ENCODE data around the gene SORBS2.

Gene SORBS2

DNA sequence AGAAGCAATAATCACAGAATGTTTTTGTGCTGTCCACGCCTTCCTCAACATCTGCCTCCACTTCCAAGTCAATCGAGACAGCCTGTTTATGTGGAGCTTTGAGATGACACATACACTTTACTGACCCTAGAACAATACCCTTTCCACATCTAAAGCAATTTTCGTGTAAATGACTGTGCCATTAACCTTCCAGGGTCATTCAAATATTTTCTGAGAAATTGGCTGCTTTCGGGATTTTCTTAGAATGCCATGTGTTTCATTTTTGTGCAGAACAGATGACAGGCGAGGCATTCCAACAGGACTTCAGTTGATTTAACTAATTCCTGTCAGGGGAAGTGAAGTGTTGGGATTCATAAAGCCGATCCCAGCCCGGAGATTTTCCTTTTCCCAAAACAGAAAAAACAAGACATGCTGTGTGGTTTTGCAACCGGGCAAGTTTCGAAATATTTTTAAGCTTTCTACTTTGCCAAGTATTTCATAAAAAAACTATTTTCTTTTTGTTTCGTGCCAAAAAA, 73.9 kb downstream of the SORBS2 start:
- FAIRE-seq: no peak
- no peak for DNase-seq (ENCODE audit: insufficient read length, low spot score)
- TF ChIP-seq POLR2AphosphoS5 (IDR thresholded peaks at IDR 0.05; ENCODE audit: low read depth, low read length): no peak
- TF ChIP-seq POU2F2 (IDR thresholded peaks at IDR 0.05; ENCODE audit: low read depth, low read length): no peak
- no peak for TF ChIP-seq POLR2A (IDR thresholded peaks at IDR 0.05; ENCODE audit: low read depth, low read length)
- TF ChIP-seq PAX5 (IDR thresholded peaks at IDR 0.05; ENCODE audit: insufficient read depth, low read length, severe bottlenecking): no peak
- TF ChIP-seq SPI1 (IDR thresholded peaks at IDR 0.05; ENCODE audit: low read depth, low read length): no peak
- TF ChIP-seq TAF1 (IDR thresholded peaks at IDR 0.05; ENCODE audit: low read depth, low read length): no peak

DNA sequence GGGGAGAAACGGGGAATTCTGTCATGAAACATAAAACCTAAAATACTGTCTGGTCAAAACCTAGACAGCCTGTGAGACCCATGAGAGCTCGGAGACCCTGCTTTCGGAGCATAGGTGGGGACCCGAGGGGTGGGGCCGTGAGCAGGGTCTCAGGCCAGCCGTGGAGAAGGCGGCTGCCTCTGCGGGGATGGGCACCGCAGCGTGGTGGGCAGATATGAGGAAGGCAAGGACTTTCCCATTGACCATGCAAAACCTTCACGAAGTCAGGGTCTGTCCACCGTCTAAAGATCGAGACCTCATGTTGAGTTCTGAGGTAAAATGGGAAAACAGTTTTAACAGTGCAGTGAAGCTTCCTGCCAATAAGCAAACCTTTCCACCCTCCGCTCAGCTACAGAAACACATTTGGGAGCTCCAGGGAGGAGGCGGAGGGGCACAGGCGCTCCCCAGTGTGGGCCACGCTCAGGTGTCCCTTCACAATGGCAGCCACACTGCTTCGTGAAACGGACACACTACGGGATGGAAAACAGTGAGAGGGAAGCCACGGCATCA, 74.4 kb downstream of the SORBS2 start:
- no peak for FAIRE-seq
- no peak for DNase-seq (ENCODE audit: insufficient read length, low spot score)
- no peak for TF ChIP-seq PAX5 (IDR thresholded peaks at IDR 0.05; ENCODE audit: insufficient read depth, low read length, severe bottlenecking)

DNA sequence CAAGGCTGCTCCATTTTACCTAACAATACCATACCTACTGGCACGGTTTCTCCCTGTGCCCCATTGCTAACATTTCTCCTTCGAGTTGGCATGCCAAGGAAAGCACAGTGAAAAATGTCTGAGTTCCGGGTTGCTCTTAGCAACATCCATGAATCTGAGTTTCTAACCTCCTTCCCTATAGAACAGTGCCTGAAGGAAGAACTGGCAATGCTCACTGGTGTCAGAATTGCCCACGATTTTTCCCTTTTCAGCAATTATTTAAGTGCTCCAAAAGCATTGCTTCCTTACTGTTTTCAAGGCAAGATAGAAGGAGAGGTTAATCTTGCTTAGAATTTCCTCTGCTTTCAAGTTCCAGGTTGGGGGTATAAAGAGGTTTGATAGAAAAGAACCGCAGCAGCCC, 75.1 kb downstream of the SORBS2 start:
- no peak for TF ChIP-seq POLR2AphosphoS5 (IDR thresholded peaks at IDR 0.05; ENCODE audit: low read depth, low read length)
- TF ChIP-seq TAF1 (IDR thresholded peaks at IDR 0.05; ENCODE audit: low read depth, low read length): no peak
- no peak for TF ChIP-seq SPI1 (IDR thresholded peaks at IDR 0.05; ENCODE audit: low read depth, low read length)
- TF ChIP-seq POLR2A (IDR thresholded peaks at IDR 0.05; ENCODE audit: low read depth, low read length): no peak
- TF ChIP-seq POU2F2 (IDR thresholded peaks at IDR 0.05; ENCODE audit: low read depth, low read length): no peak
- TF ChIP-seq PAX5 (IDR thresholded peaks at IDR 0.05; ENCODE audit: insufficient read depth, low read length, severe bottlenecking): no peak

DNA sequence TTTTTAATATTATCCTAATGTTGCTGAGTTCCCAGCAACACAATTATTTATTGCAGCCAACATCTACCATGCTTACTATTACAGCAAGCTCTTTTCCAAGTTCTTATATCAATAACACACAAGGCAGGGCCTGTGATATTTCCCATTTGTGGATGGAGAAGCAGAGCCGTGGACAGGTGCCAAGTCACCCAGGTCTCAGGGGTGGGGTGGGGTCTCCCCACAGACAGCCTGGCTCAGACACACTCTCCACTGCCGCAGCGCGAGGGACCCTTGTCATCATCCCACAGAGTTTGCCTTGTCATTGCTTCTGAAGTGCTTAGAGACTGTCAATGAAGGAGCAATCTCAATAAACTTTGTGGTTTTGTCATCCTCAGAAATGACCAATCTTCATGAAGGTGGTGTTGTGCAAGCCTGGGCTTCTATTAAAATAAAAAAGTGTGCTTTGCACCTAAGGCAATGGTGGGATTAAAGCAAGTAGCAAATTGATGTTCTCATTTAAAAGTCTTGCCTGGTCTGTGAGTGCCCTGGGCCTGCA, 76.1 kb downstream of the SORBS2 start:
- TF ChIP-seq POLR2AphosphoS5 (IDR thresholded peaks at IDR 0.05; ENCODE audit: low read depth, low read length): no peak
- TF ChIP-seq TAF1 (IDR thresholded peaks at IDR 0.05; ENCODE audit: low read depth, low read length): no peak
- TF ChIP-seq SPI1 (IDR thresholded peaks at IDR 0.05; ENCODE audit: low read depth, low read length): no peak
- no peak for TF ChIP-seq PAX5 (IDR thresholded peaks at IDR 0.05; ENCODE audit: insufficient read depth, low read length, severe bottlenecking)
- no peak for TF ChIP-seq POU2F2 (IDR thresholded peaks at IDR 0.05; ENCODE audit: low read depth, low read length)
- no peak for TF ChIP-seq POLR2A (IDR thresholded peaks at IDR 0.05; ENCODE audit: low read depth, low read length)
- no peak for DNase-seq (ENCODE audit: insufficient read length, low spot score)
- no peak for FAIRE-seq

More for the DNA sequence above, 75.1 kb downstream of the SORBS2 start:
- no peak for FAIRE-seq
- DNase-seq (ENCODE audit: insufficient read length, low spot score): no peak

DNA sequence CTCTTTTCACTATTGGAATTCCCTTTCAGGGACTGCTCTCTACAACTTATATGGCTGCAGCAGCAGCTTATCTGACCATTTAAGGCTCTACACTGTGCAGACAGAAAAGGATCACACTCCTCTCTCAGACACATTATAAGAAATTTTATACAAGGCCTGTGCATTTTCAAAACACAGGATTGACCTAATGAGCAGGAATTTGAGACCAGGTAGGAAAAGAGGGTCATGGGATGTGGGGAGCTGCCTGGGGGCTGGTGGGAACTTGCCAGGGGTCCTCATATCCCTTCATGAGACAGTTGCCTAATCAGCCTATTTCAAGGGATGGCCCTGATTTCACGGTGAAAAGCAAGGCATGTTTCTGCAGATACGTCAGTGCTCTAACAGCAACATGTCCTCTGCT, 77.1 kb downstream of the SORBS2 start:
- TF ChIP-seq POU2F2 (IDR thresholded peaks at IDR 0.05; ENCODE audit: low read depth, low read length) (no peak), SPI1 (IDR thresholded peaks at IDR 0.05; ENCODE audit: low read depth, low read length) (no peak), POLR2A (IDR thresholded peaks at IDR 0.05; ENCODE audit: low read depth, low read length) (no peak), PAX5 (IDR thresholded peaks at IDR 0.05; ENCODE audit: insufficient read depth, low read length, severe bottlenecking) (no peak), POLR2AphosphoS5 (IDR thresholded peaks at IDR 0.05; ENCODE audit: low read depth, low read length) (no peak), TAF1 (IDR thresholded peaks at IDR 0.05; ENCODE audit: low read depth, low read length) (no peak)
- DNase-seq (ENCODE audit: insufficient read length, low spot score) (no peak), FAIRE-seq (no peak)

DNA sequence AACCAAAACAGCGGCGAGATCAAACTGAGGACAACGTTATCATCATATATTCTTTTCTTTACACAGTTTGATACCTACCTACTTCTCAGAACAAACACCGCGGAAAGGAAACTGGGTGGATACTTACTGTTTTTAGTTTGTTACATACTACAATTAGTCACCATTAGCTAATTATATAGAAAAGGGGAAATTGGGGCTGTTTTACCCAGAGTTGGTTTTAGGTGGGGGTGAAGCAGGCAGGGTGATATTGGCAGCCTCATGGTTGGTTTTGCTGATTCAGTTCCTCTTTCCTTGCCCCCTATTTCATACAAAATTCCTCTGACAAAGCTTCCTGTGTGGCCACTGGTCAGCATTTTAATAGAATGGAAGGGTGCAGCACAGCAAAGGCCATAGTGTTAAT, 77.8 kb downstream of the SORBS2 start:
- FAIRE-seq: no peak
- peak; percentile 20 for DNase-seq (ENCODE audit: insufficient read length, low spot score)

DNA sequence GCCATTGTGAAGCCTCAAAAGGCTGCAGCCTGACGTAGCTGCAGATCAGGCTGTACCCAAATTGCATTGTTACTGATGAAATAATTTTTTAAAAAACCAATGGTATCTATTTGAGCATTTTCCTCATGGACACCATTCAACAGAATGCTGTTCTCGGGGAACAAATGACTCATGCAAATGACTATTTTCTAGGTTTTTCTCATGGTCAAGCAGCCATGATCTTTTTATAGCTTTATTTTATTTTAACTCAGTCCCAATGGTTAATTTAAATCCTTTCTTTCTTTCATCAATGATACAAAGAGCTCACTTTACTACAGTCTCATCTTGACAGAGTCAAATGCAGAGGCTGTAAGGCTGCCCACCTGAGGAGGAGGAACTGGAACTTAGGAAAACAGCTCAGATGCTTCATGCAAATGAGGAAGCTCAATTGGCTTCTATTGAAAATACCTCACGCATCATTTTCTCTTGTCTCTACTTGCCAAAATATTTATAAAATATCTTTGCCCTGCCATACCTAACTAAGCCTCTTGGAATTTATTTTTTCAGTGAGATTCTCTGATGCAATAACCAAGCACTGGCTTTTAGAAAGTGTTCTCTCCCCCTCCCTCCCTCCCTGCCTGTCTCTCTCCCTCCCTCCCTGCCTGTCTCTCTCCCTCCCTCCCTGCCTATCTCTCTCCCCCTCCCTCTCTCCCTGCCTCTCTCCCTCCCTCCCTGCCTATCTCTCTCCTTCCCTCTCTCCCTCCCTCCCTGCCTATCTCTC, 81.0 kb downstream of the SORBS2 start:
- no peak for DNase-seq (ENCODE audit: insufficient read length, low spot score)
- peak; percentile 78 for TF ChIP-seq SPI1 (IDR thresholded peaks at IDR 0.05; ENCODE audit: low read depth, low read length)
- no peak for TF ChIP-seq TAF1 (IDR thresholded peaks at IDR 0.05; ENCODE audit: low read depth, low read length)
- no peak for TF ChIP-seq PAX5 (IDR thresholded peaks at IDR 0.05; ENCODE audit: insufficient read depth, low read length, severe bottlenecking)
- FAIRE-seq: no peak

More for the DNA sequence above, 77.8 kb downstream of the SORBS2 start:
- TF ChIP-seq SPI1 (IDR thresholded peaks at IDR 0.05; ENCODE audit: low read depth, low read length) (peak; percentile 90), POLR2A (IDR thresholded peaks at IDR 0.05; ENCODE audit: low read depth, low read length) (no peak)

DNA sequence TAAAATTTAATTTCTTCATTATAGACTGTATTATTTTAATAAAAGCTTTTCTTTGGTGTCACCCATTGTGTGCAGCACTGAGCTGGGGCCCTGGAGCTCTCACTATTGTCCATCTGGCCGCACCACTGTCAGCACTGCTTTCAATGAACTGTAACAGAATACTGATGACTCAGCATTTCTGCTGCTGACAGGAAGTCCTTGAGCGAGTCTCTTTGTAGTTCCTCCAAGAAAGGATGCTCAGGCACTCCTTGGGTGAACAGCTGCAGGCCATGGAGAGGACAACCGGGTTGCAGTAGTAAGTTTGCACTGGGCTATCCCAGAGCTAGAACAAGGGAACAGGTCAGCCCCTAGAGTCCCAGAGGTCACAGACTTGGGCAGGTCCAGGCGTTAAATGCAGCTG, 81.6 kb downstream of the SORBS2 start:
- FAIRE-seq (no peak), DNase-seq (ENCODE audit: insufficient read length, low spot score) (no peak)
- no peak for TF ChIP-seq POLR2A (IDR thresholded peaks at IDR 0.05; ENCODE audit: low read depth, low read length)
- no peak for TF ChIP-seq POU2F2 (IDR thresholded peaks at IDR 0.05; ENCODE audit: low read depth, low read length)
- no peak for TF ChIP-seq POLR2AphosphoS5 (IDR thresholded peaks at IDR 0.05; ENCODE audit: low read depth, low read length)
- TF ChIP-seq TAF1 (IDR thresholded peaks at IDR 0.05; ENCODE audit: low read depth, low read length): no peak
- TF ChIP-seq PAX5 (IDR thresholded peaks at IDR 0.05; ENCODE audit: insufficient read depth, low read length, severe bottlenecking): no peak
- no peak for TF ChIP-seq SPI1 (IDR thresholded peaks at IDR 0.05; ENCODE audit: low read depth, low read length)

DNA sequence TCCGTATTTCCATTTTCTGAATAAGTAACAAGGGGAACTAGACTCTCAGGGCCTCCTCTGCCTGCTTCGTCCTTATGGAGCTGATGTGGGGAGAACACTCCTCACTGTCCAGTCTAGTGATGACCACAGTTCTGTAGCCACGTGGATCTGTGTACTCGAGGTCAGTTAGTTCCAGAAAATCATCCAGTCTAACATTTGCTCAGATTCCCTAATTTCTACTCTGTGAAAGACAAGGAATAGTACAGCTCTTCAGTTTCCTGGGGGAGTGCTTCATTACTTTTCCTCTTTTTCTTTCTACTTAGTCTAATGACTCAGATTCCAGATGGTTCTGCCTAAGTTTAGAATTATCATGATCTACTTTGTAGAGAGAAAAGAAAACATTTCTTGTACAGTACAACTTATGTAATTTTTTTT, 82.6 kb downstream of the SORBS2 start:
- DNase-seq (ENCODE audit: insufficient read length, low spot score) (no peak), FAIRE-seq (no peak)
- TF ChIP-seq POLR2AphosphoS5 (IDR thresholded peaks at IDR 0.05; ENCODE audit: low read depth, low read length): no peak
- TF ChIP-seq TAF1 (IDR thresholded peaks at IDR 0.05; ENCODE audit: low read depth, low read length): no peak
- no peak for TF ChIP-seq POLR2A (IDR thresholded peaks at IDR 0.05; ENCODE audit: low read depth, low read length)
- no peak for TF ChIP-seq SPI1 (IDR thresholded peaks at IDR 0.05; ENCODE audit: low read depth, low read length)
- no peak for TF ChIP-seq PAX5 (IDR thresholded peaks at IDR 0.05; ENCODE audit: insufficient read depth, low read length, severe bottlenecking)
- no peak for TF ChIP-seq POU2F2 (IDR thresholded peaks at IDR 0.05; ENCODE audit: low read depth, low read length)

DNA sequence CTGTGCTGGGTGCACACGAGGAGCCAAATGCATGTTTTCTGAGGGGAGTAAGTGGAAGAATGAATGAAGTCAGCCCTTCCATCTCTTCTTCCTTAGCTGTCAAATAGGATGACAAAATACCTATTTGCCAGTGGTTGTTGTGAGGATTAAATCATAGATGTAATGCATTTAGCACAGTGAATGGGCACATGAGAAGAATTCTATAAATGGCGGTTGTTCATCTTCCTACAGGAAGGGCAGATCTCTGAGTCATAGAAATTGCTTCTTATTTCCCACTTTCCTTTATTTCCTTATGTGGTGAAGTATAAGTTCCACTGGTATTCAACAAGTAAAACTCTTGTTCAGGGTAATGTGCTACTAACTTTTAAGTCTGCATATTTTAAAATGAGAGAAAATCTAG, 83.1 kb downstream of the SORBS2 start:
- no peak for FAIRE-seq

More for the DNA sequence above, 83.1 kb downstream of the SORBS2 start:
- DNase-seq (ENCODE audit: insufficient read length, low spot score): no peak
- TF ChIP-seq PAX5 (IDR thresholded peaks at IDR 0.05; ENCODE audit: insufficient read depth, low read length, severe bottlenecking): no peak
- no peak for TF ChIP-seq POLR2A (IDR thresholded peaks at IDR 0.05; ENCODE audit: low read depth, low read length)
- no peak for TF ChIP-seq TAF1 (IDR thresholded peaks at IDR 0.05; ENCODE audit: low read depth, low read length)
- no peak for TF ChIP-seq SPI1 (IDR thresholded peaks at IDR 0.05; ENCODE audit: low read depth, low read length)
- no peak for TF ChIP-seq POU2F2 (IDR thresholded peaks at IDR 0.05; ENCODE audit: low read depth, low read length)
- no peak for TF ChIP-seq POLR2AphosphoS5 (IDR thresholded peaks at IDR 0.05; ENCODE audit: low read depth, low read length)

Data from GM12891 (cell line).